Measurements from ENCODE around the gene HECTD2.
"Not testable (repeated sequence)": the region's sequence is repeated elsewhere in the genome, so short reads cannot be mapped to it uniquely, and the experiment has no call there.

The HECTD2 gene

DNA sequence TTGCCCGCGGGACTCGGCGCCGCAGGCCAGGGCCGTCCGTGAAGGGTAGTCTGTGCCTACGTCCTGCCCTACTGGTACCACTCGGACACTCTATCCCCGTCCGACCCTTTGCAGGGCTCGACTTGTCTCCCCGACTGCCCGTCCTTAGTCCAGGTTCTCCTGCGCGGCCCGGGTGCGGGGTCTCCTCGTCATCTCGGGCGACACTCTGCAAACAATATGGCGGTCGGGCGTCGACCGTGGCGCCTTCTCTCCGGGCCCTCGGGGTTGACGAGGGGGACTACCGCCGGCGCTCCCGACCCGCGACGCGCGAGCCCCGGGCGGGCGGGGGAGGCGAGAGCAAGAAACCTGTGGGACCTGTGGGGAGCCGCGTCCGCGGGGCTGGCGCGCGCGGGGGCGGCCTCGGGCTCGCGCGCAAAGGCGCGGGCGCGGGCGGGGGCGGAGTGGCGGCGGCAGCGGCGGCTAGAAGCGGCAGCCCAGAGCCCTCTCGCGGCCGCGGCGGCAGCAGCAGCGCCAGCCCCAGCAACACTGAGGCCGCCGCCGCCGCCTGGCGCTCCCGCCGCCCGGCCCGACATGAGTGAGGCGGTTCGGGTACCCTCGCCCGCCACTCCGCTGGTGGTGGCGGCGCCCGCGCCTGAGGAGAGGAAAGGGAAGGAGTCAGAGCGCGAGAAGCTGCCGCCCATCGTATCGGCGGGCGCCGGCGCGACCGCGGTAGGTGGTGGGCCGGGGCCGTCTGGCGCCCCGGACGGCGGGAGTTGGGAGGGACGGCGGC lies at the start of gene HECTD2:
HECTD2 (plus strand) TSS at position 476 of the 769 bp plus-strand sequence; CDS start at position 571, 95 bp downstream.
- H3F3A ChIP-seq (ENCODE audit: low read depth), result no peaks in the 10 kb centered on the region
- peaks cover 29% of the 10 kb centered on the region for H4K20me1 ChIP-seq (ENCODE audit: insufficient read depth, low read length, poor library complexity, severe bottlenecking)
- H3K36me3 ChIP-seq (ENCODE audit: insufficient read depth, low read length), result no peaks in the 10 kb centered on the region
- peaks cover 11% of the 10 kb centered on the region for H3K79me2 ChIP-seq (ENCODE audit: insufficient read depth, low read length)
- no peaks in the 10 kb centered on the region for H3K9me3 ChIP-seq (ENCODE audit: insufficient read depth, low read depth, low read length)
- no peaks in the 10 kb centered on the region for H3K9me2 ChIP-seq (replicated peaks; ENCODE audit: low read depth, low read length)
- H3K27me3 ChIP-seq (ENCODE audit: insufficient read depth, low read length, poor library complexity, severe bottlenecking), result no peaks in the 10 kb centered on the region
- peak within 1 kb of the TSS; percentile 85 for H3K4me2 ChIP-seq (ENCODE audit: low read depth, low read length, poor library complexity, severe bottlenecking)
- peak within 1 kb of the TSS; percentile 99 for H3K4me3 ChIP-seq (ENCODE audit: low read length, poor library complexity, severe bottlenecking)
- TF ChIP-seq EZH2phosphoT487 (IDR thresholded peaks at IDR 0.05; ENCODE audit: borderline replicate concordance), result no peak
- TF ChIP-seq CTCF (conservative IDR thresholded peaks at IDR 0.05; ENCODE audit: low read length), result 0 out of 2 replicates have a peak, but pooled peaks have one; percentile 16
- peaks cover 37% of the 10 kb centered on the region for H3K4me1 ChIP-seq (ENCODE audit: insufficient read depth, low read length, poor library complexity, severe bottlenecking)
- H2AFZ ChIP-seq (ENCODE audit: low read length), result peak within 1 kb of the TSS; percentile 83
- peak within 1 kb of the TSS; percentile 99 for H3K9ac ChIP-seq (ENCODE audit: low read depth, low read length, poor library complexity, severe bottlenecking)

GRCh38 chr10:91360461-91360860 lies 49.7 kb upstream of the HECTD2 start:
- Histone ChIP-seq H3K79me2 (ENCODE audit: insufficient read depth, low read length) (no peaks in the 10 kb centered on the region), H3K9me3 (ENCODE audit: insufficient read depth, low read depth, low read length) (no peaks in the 10 kb centered on the region), H3K4me2 (ENCODE audit: low read depth, low read length, poor library complexity, severe bottlenecking) (no peak overlapping the region), H3K4me3 (ENCODE audit: low read length, poor library complexity, severe bottlenecking) (no peak overlapping the region), H2AFZ (ENCODE audit: low read length) (no peak overlapping the region), H3K4me1 (ENCODE audit: insufficient read depth, low read length, poor library complexity, severe bottlenecking) (no peaks in the 10 kb centered on the region), H3K36me3 (ENCODE audit: insufficient read depth, low read length) (no peaks in the 10 kb centered on the region), H3F3A (ENCODE audit: low read depth) (no peaks in the 10 kb centered on the region), H3K27me3 (ENCODE audit: insufficient read depth, low read length, poor library complexity, severe bottlenecking) (peaks cover 4% of the 10 kb centered on the region), H3K9ac (ENCODE audit: low read depth, low read length, poor library complexity, severe bottlenecking) (no peak overlapping the region), H4K20me1 (ENCODE audit: insufficient read depth, low read length, poor library complexity, severe bottlenecking) (no peaks in the 10 kb centered on the region), H3K9me2 (replicated peaks; ENCODE audit: low read depth, low read length) (no peaks in the 10 kb centered on the region)
- no peak for TF ChIP-seq EZH2phosphoT487 (IDR thresholded peaks at IDR 0.05; ENCODE audit: borderline replicate concordance)
- no peak for TF ChIP-seq CTCF (conservative IDR thresholded peaks at IDR 0.05; ENCODE audit: low read length)

DNA sequence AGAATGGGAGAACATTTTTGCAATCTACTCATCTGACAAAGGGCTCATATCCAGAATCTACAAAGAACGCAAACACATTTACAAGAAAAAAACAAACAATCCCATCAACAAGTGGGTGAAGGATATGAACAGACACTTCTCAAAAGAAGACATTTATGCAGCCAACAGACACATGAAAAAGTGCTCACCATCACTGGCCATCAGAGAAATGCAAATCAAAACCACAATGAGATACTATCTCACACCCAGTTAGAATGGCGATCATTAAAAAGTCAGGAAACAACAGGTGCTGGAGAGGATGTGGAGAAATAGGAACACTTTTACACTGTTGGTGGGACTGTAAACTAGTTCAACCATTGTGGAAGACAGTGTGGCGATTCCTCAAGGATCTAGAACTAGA lies 44.6 kb upstream of the HECTD2 start:
- H3K79me2 ChIP-seq (ENCODE audit: insufficient read depth, low read length); H3K27me3 ChIP-seq (ENCODE audit: insufficient read depth, low read length, poor library complexity, severe bottlenecking); H3K9me3 ChIP-seq (ENCODE audit: insufficient read depth, low read depth, low read length); H3K4me3 ChIP-seq (ENCODE audit: low read length, poor library complexity, severe bottlenecking); H3K9me2 ChIP-seq (replicated peaks; ENCODE audit: low read depth, low read length); H3F3A ChIP-seq (ENCODE audit: low read depth); H3K9ac ChIP-seq (ENCODE audit: low read depth, low read length, poor library complexity, severe bottlenecking); H4K20me1 ChIP-seq (ENCODE audit: insufficient read depth, low read length, poor library complexity, severe bottlenecking); H3K4me1 ChIP-seq (ENCODE audit: insufficient read depth, low read length, poor library complexity, severe bottlenecking); H3K4me2 ChIP-seq (ENCODE audit: low read depth, low read length, poor library complexity, severe bottlenecking); H2AFZ ChIP-seq (ENCODE audit: low read length); H3K36me3 ChIP-seq (ENCODE audit: insufficient read depth, low read length): not testable (repeated sequence)

DNA sequence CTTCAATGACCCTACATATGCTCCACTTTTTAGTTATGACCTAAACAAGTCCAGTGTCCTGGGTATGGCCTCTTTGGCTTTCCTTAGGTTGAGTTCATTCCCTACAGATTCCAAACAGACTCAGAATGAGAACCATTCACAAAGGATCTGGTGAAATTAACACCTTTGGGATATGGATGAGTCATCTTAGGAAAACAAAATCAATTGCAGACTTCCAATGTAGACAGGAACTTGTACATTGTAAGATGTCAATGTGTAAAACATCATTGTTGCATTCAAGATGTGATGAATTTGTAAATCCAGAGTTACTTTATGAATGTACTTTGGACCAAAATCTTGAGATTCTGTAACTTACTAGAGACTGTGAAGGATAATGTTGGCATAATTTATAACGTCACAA lies 43.4 kb upstream of the HECTD2 start:
- Histone ChIP-seq H3K4me2 (ENCODE audit: low read depth, low read length, poor library complexity, severe bottlenecking) (no peak overlapping the region), H3K9ac (ENCODE audit: low read depth, low read length, poor library complexity, severe bottlenecking) (no peak overlapping the region), H3K4me1 (ENCODE audit: insufficient read depth, low read length, poor library complexity, severe bottlenecking) (no peaks in the 10 kb centered on the region)

More for the DNA sequence above, 43.4 kb upstream of the HECTD2 start:
- Histone ChIP-seq H2AFZ (ENCODE audit: low read length) (no peak overlapping the region), H3F3A (ENCODE audit: low read depth) (no peaks in the 10 kb centered on the region), H4K20me1 (ENCODE audit: insufficient read depth, low read length, poor library complexity, severe bottlenecking) (no peaks in the 10 kb centered on the region), H3K9me2 (replicated peaks; ENCODE audit: low read depth, low read length) (no peaks in the 10 kb centered on the region), H3K4me3 (ENCODE audit: low read length, poor library complexity, severe bottlenecking) (no peak overlapping the region), H3K79me2 (ENCODE audit: insufficient read depth, low read length) (no peaks in the 10 kb centered on the region), H3K36me3 (ENCODE audit: insufficient read depth, low read length) (no peaks in the 10 kb centered on the region), H3K9me3 (ENCODE audit: insufficient read depth, low read depth, low read length) (no peaks in the 10 kb centered on the region), H3K27me3 (ENCODE audit: insufficient read depth, low read length, poor library complexity, severe bottlenecking) (no peaks in the 10 kb centered on the region)
- TF ChIP-seq CTCF (conservative IDR thresholded peaks at IDR 0.05; ENCODE audit: low read length), result no peak
- no peak for TF ChIP-seq EZH2phosphoT487 (IDR thresholded peaks at IDR 0.05; ENCODE audit: borderline replicate concordance)
